ENCODE measurements around the gene ARHGAP25.

ARHGAP25 gene

DNA sequence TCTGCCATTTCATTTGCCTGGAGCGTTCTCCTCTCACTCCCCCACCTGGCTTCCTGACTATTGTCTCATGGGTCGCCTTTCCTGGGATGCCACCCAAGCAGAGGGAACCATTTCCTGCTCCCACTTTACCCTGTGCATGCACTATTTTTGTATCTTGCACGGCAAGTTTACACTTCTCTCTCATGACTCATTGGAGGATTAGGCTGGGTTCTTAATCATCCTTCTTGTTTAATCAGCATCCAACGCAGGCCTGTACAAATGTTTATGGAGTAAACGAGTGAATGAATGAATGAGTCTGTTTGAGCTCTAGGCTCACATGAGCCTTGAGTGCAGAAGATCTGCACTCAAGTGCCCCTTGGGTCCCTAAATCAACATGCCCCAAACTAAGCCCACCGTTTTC is 3.8 kb upstream of the ARHGAP25 start:
- in situ Hi-C loops (cut with HindIII; ENCODE audit: low sequenced_read_pairs) = no loop called here
- no peak for TF ChIP-seq CTCF (IDR thresholded peaks at IDR 0.05; ENCODE audit: low read depth, low read length, missing control alignments)
- H3K4me3 ChIP-seq (ENCODE audit: low read depth, low read length) = no peak overlapping the region
- DNase-seq (ENCODE audit: low read depth) = no peak

GRCh38 chr2:68732036-68732932 is 2.3 kb upstream of the ARHGAP25 start:
- no peak for DNase-seq (ENCODE audit: low read depth)
- TF ChIP-seq CTCF (IDR thresholded peaks at IDR 0.05; ENCODE audit: low read depth, low read length, missing control alignments) = no peak
- in situ Hi-C loops (cut with HindIII; ENCODE audit: low sequenced_read_pairs) = no loop called here
- no peak overlapping the region for H3K4me3 ChIP-seq (ENCODE audit: low read depth, low read length)

- in situ Hi-C loops (cut with HindIII; ENCODE audit: low sequenced_read_pairs) = no loop called here
- DNase-seq (ENCODE audit: low read depth) = no peak
- H3K4me3 ChIP-seq (ENCODE audit: low read depth, low read length) = no peak overlapping the region
- no peak for TF ChIP-seq CTCF (IDR thresholded peaks at IDR 0.05; ENCODE audit: low read depth, low read length, missing control alignments)
Observed at GRCh38 chr2:68733365-68733764, 1.2 kb upstream of the ARHGAP25 start.

- no peak for TF ChIP-seq CTCF (IDR thresholded peaks at IDR 0.05; ENCODE audit: low read depth, low read length, missing control alignments)
- no peak overlapping the region for H3K4me3 ChIP-seq (ENCODE audit: low read depth, low read length)
- in situ Hi-C loops (cut with HindIII; ENCODE audit: low sequenced_read_pairs) = no loop called here
- no peak for DNase-seq (ENCODE audit: low read depth)
Observed at GRCh38 chr2:68734176-68734575, 435 bp upstream of the ARHGAP25 start.

- DNase-seq (ENCODE audit: low read depth) = no peak
- no peak overlapping the region for H3K4me3 ChIP-seq (ENCODE audit: low read depth, low read length)
- no peak for TF ChIP-seq CTCF (IDR thresholded peaks at IDR 0.05; ENCODE audit: low read depth, low read length, missing control alignments)
- in situ Hi-C loops (cut with HindIII; ENCODE audit: low sequenced_read_pairs) = no loop called here
Observed at GRCh38 chr2:68736086-68736485, 1.5 kb downstream of the ARHGAP25 start.

DNA sequence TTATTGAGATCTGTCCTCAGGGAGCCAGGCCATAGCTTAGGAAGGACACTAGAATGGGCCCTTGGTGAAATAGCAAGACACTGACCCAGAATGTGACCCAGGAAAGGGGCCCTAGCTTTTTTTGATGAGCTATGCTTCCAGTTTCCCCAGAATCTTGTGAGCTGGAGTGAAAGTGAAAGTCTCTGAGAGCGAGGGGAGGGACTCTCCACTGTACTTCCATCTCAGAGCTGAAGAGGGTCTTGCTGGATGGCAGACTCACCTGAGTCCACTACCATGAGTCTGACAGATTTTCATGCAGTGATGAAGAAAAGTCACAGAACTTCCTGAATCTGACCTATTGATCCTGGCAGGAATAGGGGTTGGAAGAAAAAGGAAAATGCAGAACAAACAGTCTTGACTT is 3.1 kb downstream of the ARHGAP25 start:
- no peak overlapping the region for H3K4me3 ChIP-seq (ENCODE audit: low read depth, low read length)
- in situ Hi-C loops (cut with HindIII; ENCODE audit: low sequenced_read_pairs) = no loop called here
- no peak for TF ChIP-seq CTCF (IDR thresholded peaks at IDR 0.05; ENCODE audit: low read depth, low read length, missing control alignments)
- DNase-seq (ENCODE audit: low read depth) = no peak

Measured in astrocyte of the cerebellum (primary cell).